DMS53 (cell line): ENCODE measurements around the gene PYGM.
A peak's percentile ranks its signal among the peaks of the same experiment; 100 is the strongest.

ENCODE experiments used
- DNase-seq: peaks from one replicate; lab custom pipeline; 2025; lab: John Stamatoyannopoulos, UW

The PYGM gene

DNA sequence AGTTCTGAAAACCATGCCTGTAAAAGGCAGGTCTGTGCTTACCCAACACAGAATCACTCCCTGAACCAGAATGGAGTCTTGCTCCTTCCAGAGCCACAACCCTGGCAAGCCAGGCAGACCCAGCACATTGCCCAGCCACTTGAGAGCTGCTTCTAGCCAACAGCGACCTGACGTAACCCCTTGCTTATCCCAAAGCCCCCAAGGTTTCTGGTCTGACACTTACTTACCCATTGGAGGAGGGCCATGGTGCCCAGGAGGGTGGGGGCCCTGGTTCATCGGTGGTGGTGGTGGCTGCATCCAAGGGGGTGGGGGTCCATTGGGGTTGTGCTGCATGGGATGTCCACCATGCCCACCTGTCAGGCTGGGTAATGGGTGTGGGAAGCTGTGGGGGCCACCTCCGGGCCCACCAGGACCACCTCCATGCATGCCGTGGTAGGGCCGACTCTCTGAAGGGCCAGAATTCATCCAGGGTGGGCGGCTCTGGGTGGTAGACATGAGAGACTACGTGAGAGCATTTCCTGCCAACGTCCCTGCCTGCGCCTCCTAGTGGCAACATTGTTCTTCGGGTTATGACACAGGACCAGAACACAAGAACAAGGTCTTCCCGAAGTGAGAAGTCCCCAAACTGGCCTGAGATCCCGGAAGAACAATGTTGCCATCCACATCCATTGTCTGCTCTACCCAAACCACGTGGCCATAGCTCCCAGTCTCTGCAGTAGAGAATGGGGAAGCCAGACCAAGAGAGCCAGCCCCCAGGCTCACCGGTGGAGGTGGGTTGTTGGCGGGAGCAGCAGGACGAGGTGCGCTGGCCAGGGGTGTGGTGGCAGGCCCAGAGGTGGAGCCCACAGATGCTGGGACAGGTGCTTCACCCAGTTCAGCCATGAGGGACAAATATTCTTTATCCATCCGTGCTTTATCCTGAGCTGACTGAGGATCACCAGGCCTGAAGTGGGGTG is 7.8 kb upstream of the PYGM start:
- peak; percentile 86 for DNase-seq

DNA sequence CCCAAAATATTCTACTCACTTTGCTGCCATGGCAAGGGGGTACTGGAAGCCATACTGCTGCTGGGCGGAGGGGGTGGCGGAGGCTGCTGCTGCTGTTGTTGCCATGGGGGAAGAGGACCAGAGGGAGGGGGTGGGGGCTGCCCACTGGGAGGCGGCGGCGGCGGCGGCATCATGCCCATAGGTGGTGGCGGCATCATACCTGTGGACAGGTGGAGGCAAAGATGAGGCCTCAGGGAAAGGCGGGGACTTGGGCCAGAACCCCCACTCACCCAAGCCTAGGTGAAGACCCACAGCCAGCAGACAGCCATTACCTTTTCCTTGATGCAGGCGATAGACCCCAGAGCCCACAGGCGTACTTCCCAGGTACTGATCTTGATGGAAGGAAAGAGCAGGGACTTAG is 7.1 kb upstream of the PYGM start:
- DNase-seq: no peak

GRCh38 chr11:64765851-64766665 is 6.3 kb upstream of the PYGM start:
- no peak for DNase-seq

DNA sequence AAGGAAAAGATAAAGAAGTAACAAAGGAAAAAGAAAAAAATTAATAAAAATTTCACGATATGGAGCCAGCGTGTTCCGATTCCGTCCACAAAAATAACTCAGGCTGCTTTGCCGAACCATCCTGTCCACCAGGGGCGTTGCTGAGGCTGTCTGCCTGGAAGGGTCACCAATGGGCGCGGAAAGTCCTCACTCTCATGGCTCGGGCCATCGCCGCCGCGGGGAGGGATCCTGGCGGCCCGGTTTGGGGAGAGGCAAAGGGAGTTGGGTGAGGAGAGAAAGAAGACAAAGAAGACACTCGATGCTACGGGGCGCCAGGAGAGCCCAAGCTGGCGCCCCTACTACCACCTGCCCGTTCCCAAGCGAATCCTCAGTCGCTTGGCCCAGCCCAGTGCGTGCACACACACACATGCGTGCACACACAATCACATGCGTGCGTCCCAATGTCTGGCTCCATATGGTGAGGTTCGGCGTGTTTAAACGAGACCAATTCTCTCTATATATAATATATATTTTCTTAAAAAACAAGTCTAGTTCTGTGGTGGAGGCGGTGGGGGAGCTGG is 5.6 kb upstream of the PYGM start:
- DNase-seq: peak; percentile 35

DNA sequence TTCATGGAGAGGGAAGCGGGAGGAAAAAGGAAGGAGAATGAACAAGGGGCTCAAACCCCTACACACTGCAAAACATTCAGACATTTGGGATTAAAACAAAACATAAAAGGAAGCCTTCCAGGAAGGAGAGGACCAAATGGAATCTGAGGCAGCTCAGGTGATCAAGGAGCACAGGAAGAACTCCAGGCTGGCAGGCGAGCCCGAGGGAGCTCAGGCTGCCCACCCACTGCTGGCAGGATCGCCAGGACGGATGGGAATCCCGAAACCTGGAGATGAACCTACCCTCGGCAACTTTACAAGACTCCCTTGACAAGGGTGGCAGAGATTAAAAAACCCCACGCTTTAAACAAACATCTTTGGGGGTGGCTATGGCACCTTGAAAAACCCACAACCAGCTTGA is 5.0 kb upstream of the PYGM start:
- no peak for DNase-seq

DNA sequence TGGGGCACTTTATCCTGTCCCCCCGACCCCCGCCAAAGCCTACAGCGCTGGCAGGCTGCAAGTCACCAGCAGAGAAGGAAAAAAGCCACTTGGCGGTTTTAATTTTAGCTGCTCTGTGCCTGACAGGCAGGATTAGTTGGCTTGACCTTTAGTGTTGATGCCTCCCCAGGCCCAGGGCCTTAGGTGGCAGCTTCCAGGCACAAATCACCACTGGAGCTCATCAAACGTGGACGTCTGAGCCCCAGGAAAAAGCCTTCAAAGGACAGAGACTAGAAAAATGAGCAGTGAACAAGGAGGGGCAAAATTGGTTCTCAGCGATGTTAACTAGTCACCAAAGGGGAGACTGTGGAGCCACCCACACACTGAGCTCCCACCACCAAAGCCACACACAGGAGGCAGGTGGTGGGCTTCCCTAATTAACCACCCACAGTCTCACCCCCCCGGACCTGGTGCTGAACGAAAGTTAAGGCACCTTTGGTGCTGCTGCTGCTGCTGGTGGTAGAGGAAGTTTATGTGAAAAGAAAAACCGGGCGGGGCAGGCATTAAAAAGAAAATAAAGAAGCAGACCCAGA is 4.4 kb upstream of the PYGM start:
- no peak for DNase-seq

DNA sequence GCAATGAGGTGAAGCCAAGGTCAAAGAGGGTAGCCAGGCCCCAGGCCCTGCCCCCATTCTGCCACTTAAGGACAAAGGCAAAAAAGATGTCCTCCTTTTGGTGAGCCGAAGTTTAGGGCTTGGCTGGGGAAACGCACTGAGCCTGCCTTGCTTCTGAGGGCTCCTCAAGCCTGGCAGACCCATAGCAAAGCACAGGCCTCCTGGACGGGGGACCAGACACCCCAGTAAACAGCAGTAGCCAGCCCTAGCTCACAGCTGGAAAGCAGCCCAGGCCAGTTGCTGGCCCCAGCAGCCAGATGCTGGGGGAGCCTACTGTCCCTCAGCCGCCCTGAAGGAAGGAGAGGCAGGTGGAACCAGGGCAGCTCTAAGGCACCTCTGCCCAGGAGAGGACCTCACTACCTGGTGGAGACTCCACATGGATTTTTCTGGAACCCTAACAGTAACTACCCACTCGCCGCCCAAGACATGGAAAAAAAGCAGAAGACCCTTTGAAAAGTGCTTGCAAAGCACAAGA is 3.8 kb upstream of the PYGM start:
- DNase-seq: peak; percentile 39

GRCh38 chr11:64762674-64763525 is 3.1 kb upstream of the PYGM start:
- DNase-seq: peak; percentile 62

GRCh38 chr11:64762277-64762673 is 2.5 kb upstream of the PYGM start:
- peak; percentile 51 for DNase-seq

DNA sequence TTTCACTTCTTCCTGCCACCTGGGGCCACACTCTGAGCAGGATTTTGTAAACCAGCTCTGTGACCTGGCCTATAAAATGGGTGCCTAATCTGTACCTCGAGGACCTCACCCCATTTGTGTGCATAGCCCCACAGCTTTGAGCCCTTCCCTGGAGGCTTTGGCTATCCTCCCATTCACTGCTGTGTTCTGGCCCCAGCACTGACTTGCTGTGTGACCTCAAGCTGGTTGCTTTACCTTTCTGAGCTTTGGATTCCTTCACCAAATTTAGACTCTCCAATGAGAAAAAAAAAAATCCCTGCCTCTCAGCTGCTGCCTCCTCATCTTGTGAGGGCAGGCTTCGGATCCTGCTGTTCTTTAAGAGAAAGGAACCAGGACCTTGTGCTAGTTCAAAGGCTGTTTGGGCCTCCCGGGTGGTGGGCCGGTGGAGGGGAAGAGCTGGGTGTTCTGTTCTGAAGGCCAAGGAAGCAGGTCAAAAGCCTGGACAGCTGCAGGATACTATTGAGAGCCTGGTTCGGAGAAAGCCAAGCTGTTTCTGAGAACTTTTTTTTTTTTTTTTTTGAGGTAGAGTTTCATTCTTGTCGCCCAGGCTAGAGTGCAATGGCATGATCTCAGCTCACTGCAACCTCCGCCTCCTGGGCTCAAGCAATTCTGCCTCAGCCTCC is 1.1 kb upstream of the PYGM start:
- no peak for DNase-seq

DNA sequence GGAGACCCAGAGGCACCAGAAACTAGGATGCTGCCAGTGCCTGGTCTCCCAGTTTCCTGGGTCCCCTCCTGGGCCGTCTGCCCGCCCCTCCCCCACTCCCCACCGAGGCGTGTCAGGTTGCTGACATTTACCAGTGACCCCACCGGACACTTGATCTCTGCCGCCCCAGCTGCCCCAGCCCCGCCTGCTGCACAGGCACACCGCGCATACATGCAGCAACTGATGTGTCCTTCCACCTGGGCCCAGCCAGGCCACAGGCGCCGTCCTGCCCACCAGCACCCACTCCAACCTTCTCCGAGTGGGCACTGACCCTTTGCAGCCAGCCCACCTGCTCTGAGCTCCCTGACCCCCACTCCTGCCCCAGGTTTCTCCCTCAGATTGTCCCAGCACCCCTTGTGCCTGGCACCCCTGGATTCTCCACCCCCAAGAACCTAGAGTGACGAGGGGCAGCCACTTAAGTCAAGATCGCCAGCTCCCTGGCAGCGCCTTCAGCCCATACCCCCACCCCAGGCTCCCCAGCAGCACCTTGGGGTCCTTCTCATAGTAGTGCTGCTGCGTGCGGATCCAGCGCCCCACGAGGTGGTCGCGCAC is 548 bp downstream of the PYGM start:
- no peak for DNase-seq

GRCh38 chr11:64758330-64759079 is 1.3 kb downstream of the PYGM start:
- no peak for DNase-seq

GRCh38 chr11:64757549-64758329 is 2.0 kb downstream of the PYGM start:
- DNase-seq: no peak

GRCh38 chr11:64755681-64756361 is 4.0 kb downstream of the PYGM start:
- DNase-seq: no peak

GRCh38 chr11:64754919-64755662 is 4.7 kb downstream of the PYGM start:
- no peak for DNase-seq

- DNase-seq: no peak
Measured at GRCh38 chr11:64754124-64754918, 5.5 kb downstream of the PYGM start.
